RWPE1 (cell line): ENCODE measurements around the gene SSTR5.

Source experiments
- CTCF ChIA-PET: fragments of 350-600 bp; sonication (Branson Sonifier 250); formaldehyde crosslinking; extraction: SDS; loops from one replicate; lab custom pipeline; 2021; lab: Yijun Ruan, JAX
- POLR2A ChIA-PET: fragments of 400-600 bp; formaldehyde crosslinking; extraction: SDS; loops from one replicate; lab custom pipeline; 2020; ENCODE audit warnings: antibody characterized with exemption; ENCODE audit not compliant: low non-redundant PET; lab: Yijun Ruan, JAX
- DNase-seq: peaks from one replicate; pipeline ENCODE4 v3.0.0; 2012; ENCODE audit warnings: low spot score
- H3K27ac ChIP-seq: fragments of 450-650 bp; 2 replicates; pipeline ENCODE4 v1.5.1; 2017
- CTCF ChIP-seq: fragments of 450-650 bp; conservative IDR thresholded peaks from 2 replicates; pipeline ENCODE4 v1.5.1; 2017; ENCODE audit warnings: low read depth, mild to moderate bottlenecking

The SSTR5 gene

GRCh38 chr16:1068451-1068850, 4.1 kb upstream of the SSTR5 start:
- no peak for TF ChIP-seq CTCF
- POLR2A ChIA-PET = no interaction called here
- no peak overlapping the region for H3K27ac ChIP-seq
- no peak for DNase-seq
- CTCF ChIA-PET = interaction anchor here (0.8 to 1.8 kb wide), 3 partner anchors 11 to 35 kb away, joined by 3 to 5 read pairs (median 4); no protein-coding TSS in a partner anchor

GRCh38 chr16:1069154-1069553, 3.4 kb upstream of the SSTR5 start:
- ChIA-PET POLR2A (no interaction called here), CTCF (interaction anchor here (0.8 to 1.8 kb wide), 3 partner anchors 11 to 34 kb away, joined by 3 to 5 read pairs (median 4); no protein-coding TSS in a partner anchor)
- H3K27ac ChIP-seq = no peak overlapping the region
- DNase-seq = no peak
- no peak for TF ChIP-seq CTCF

- no peak for DNase-seq
- POLR2A ChIA-PET = interaction anchor here (0.6 kb wide), 1 partner anchor 30 kb away, joined by 4 read pairs; no protein-coding TSS in a partner anchor
- no peak for TF ChIP-seq CTCF
- no peak overlapping the region for H3K27ac ChIP-seq
- CTCF ChIA-PET = interaction anchor here (0.5 to 1.1 kb wide), 2 partner anchors 12 to 80 kb away, joined by 3 read pairs; no protein-coding TSS in a partner anchor
These were observed 2.3 kb upstream of the SSTR5 start for GRCh38 chr16:1070084-1070863.

GRCh38 chr16:1070864-1071408, 1.6 kb upstream of the SSTR5 start:
- ChIA-PET CTCF (interaction anchor here (0.5 to 1.1 kb wide), 2 partner anchors 13 to 79 kb away, joined by 3 read pairs; no protein-coding TSS in a partner anchor), POLR2A (interaction anchor here (0.6 kb wide), 1 partner anchor 30 kb away, joined by 4 read pairs; no protein-coding TSS in a partner anchor)

GRCh38 chr16:1071561-1072225, 854 bp upstream of the SSTR5 start:
- DNase-seq = no peak
- ChIA-PET CTCF (no interaction called here), POLR2A (no interaction called here)
- H3K27ac ChIP-seq = no peak overlapping the region
- no peak for TF ChIP-seq CTCF

More at GRCh38 chr16:1070864-1071408, 1.6 kb upstream of the SSTR5 start:
- TF ChIP-seq CTCF = no peak
- no peak overlapping the region for H3K27ac ChIP-seq
- no peak for DNase-seq

- TF ChIP-seq CTCF = no peak
- H3K27ac ChIP-seq = no peak overlapping the region
- no peak for DNase-seq
- ChIA-PET POLR2A (no interaction called here), CTCF (interaction anchor here (0.6 kb wide), 1 partner anchor 36 kb away, joined by 3 read pairs; no protein-coding TSS in a partner anchor)
These were observed 663 bp downstream of the SSTR5 start for GRCh38 chr16:1073262-1073558.
